ENCODE measurements around the gene GGTLC1.
A peak's percentile ranks its signal among the peaks of the same experiment; 100 is the strongest.
"Not testable (repeated sequence)": the region's sequence is repeated elsewhere in the genome, so short reads cannot be mapped to it uniquely, and the experiment has no call there.

Gene GGTLC1

DNA sequence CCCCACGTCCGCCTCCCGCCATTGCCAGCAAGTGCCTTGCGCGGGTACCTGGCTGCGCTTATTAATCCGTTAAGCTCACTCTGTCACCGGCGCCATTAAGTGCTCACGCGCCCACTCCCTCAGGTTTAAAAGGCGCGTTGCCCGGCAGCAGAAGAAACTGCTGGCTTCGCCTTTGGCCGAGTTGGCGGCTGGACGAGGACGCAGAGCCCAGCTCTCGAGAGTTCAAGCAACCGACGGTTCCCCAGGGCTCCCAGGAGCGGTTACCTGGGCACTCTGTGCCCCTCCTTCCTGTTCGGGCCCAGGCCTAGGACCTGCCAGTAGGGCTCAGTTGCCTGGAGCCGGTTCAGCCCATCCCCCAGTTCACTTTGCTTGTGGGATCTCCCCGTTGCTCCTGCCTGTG is at the start of gene GGTLC1:
Gene GGTLC1, minus strand, starts transcription at position 219 of the 400 bp plus-strand sequence. CDS start 2,168 bp downstream, outside the sequence.
- no peak for DNase-seq

DNA sequence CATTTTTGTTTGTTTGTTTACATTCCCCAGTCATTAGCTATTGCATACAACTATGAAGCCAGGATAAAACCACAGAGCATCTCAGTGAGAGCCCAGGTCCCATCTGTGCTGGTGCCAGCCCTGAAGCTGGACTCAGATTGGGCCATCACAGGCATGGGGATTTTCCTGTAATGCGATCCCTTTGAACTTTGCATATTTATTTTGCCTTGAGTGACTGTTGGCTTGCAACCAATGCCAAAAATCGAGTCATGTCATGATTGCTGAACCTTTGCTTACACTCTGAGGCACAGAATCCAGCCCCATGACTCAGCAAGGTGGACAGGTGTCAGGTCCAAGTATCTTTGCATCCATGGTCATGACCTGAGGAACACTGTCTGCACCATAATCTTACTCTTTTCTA is 46.2 kb upstream of the GGTLC1 start:
- no peak for DNase-seq

DNA sequence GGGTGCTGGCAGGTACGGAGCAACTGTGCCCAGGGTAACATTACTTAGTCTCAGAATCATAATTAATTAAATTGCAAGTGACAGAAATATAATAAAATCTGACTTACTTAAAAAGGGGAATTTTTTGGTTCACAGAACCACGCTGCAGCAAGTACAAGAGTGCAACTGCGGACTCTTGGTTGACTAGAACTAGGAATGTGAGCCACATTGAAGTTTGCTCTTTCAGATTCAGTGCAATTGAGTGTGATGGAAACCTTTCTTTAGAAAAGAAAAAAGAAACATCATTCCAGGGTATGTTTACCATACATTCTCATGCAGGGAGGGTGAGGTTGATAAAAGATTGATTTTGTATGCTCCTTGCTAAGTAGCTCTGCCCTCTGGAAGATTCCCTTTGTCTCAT is 45.0 kb upstream of the GGTLC1 start:
- no peak for DNase-seq

DNA sequence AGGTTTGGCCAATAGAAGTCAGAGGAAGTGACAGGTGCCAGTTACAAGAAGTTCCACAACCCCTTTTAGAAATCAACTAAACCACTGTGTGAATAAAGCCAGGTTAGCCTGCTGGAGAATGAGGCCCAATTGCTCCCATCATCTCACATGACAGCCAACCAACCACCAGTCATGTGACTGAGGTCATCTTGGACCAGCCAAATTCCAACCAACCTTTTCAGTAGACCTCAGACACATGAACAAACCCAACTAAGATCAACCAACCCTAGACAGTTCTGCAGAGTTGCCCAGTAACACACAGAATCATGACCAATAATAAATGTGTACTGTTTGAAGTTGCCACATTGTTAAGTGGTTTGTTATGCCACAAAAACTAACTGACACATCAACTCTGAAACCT is 44.6 kb upstream of the GGTLC1 start:
- no peak for DNase-seq

DNA sequence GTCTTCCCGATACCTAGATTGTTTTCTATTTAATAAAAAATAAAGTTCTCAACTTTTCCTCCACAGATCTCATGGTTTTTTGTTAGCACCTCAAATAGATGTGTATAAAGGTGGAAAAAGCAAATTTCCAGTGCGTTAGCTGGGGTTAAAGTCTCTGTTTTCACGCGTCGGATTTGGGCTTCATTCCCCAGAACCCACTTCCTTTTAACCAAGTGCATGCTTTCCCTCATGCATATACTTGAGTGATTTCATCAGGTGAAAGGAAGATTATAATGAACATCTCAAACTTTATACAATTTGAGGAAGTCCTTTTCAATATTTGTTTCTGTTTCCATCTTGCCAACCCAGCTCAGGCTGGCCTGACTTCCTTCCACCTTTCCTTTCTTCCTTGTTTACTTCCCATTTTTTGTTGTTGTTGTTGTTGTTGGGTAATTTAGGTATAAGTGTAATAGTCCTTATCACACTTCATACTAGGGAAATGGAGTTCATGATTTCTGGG is 43.9 kb upstream of the GGTLC1 start:
- no peak for DNase-seq

DNA sequence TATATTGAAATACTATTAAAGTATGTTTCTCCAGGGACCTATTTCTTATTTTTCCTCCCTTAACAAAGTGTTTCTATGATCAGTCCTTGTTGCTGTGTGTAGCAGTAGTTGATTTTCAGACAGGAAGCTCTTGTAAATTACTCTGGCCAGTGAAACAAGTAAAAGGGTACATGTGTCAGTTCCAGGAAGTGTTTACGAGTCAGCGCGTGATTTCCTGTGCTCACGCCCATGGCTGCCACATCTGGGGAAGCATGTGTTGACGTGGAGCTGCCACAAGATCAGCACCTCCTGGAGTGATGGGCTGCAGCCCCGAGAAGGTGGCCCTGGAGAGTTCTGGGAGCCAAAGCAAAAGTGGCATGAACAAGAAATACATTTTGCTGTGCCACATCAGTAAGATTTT is 38.6 kb upstream of the GGTLC1 start:
- peak; percentile 78 for DNase-seq

DNA sequence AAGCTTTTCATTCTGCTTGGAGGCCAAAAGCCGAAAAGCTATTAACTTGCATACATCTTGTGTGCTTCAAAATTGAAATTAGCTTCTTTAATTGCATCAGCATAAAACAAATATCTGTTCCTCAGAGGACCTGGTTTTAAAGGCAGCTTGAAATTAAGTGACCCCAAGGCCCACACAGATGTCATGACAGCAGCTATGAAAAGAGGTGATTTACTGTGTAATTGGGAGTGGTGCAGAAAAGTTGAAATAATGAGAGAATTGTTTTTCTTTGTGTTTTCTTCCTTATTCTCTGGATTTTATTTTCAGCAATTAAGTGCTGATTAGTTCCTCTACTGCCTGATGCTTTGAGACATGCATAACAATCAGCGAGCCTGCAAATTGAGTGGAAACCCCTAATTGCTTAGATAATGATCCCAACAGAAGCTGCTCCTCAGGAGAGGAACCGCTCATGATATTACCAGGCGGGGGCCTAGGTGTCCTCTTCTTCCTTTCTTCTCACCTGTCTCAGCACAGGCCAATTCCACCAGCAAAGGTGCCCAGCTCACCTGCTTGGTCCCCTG is 34.1 kb upstream of the GGTLC1 start:
- no peak for DNase-seq

DNA sequence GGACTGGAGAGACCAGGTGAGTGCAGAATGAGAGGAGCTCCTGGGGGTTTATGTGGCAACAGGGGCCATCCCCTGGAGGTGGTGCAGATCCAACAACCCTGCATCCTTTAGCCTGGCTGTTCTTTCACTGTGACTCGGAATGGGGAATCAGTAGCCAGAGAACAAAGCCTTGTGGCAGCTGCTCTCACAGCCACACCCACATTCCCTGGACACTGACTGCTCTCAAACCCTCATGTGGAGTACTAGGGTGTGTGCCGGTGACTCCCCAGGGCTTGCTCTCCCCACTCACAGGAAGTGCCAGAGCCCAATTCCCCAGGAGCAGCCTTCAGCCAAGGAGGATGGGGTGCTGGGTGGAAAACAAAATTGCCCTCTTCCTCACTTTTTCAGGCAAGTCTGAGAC is 30.2 kb upstream of the GGTLC1 start:
- DNase-seq: no peak

DNA sequence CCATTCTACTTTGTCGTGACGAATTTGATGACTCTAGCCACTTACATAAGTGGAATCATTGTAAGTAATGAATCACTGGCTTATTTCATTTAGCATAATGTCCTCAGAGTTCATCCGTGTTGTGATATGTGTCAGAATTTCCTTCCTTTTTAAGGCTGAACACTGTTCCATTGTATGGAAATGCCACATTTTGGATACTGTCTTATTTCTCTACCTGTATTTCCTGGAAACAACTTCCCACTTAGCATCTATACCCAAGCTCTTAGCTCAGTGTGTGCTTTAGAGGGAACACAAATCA is 28.8 kb upstream of the GGTLC1 start:
- DNase-seq: no peak

DNA sequence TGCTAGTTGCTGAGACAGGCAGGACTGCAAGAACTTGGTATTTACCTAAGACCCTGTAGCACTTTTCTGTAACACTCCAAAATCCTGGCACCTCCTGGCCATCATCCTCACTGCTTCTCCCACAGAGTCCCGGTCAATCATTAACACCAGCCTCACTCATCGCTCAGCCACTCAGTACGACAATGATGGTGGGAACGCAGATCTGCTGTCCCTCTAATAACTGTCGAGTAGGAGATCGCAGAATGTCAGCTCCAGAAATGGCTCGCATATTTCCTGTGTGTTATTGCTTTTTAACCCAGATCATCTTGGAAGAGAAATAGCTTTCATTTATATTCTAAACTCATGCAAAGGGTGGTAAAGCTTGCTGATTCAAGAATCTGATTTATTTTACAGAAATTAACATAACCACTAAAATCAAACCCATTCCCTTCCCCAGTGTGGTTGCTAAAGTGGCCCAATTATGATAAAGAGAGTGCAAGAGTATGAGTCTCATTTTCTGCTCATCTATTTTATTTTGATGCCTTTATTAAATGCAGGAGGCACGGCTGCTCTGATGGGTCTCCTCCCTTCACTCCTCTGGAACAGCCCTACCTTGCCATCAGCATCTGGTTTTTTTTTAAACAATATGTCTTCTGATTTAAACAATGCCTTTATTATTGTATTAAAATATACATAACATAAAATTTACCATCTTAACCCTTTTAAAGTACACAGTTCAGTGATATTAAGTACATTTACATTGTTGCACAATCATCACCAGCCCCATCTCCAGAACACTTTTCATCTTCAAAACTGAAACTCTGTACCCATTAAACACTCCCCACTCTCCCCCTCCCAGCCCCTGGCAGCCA is 28.3 kb upstream of the GGTLC1 start:
- DNase-seq: no peak

DNA sequence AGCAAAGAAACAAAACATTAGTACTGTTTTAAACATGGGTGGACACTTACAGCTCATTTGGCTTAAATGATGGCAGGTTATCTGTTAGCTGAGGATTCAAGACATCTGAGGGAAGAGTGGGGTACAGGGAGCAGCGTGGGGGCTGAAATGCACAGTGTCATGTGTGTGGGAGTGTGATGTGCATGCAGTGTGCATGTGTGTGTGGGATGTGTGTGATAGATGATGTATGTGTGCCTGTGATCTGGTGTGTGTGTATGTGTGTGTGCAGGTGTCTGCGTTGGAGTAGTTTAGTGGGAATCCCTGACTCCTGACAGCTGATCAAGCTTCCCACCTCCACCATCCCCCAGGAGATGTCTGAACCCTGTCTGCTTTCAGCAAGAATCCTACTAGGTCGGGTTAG is 25.4 kb upstream of the GGTLC1 start:
- DNase-seq: no peak

DNA sequence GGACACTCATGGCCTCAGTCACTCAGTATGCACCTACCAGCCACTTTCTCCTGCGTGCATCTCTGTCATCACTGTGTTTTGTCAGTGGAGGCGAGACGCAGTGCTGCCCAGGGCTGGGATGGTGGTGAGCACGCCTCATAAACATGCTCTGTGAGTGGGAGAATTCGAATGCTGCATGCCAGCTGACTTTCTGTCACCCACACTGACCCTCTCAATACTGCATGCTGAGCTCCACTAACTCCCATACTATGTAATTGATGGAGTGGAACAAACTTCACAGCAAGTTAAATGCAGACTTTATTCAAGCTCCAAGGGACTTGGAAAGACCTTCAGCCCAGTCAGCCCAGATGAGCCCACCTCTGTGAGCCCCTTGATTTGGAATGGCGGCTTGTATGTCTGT is 22.7 kb upstream of the GGTLC1 start:
- no peak for DNase-seq

DNA sequence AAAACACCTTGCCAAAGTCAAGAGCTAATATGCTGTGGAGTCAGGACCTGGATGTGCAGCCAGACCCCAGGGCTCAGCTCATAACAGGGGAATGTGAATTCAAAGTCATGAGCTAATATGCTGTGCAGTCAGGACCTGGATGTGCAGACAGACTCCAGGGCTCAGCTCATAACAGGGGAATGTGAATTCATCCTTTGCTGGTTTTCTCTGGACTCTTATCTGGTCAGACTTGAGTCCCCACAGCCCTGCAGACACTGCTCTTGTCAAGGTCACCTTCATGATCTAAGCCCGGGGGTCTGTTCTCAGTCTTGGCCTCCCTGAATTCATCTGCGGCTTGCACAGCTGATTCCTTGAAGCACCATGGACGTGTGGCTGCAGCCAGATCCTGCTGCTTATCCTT is 19.2 kb upstream of the GGTLC1 start:
- DNase-seq: no peak

DNA sequence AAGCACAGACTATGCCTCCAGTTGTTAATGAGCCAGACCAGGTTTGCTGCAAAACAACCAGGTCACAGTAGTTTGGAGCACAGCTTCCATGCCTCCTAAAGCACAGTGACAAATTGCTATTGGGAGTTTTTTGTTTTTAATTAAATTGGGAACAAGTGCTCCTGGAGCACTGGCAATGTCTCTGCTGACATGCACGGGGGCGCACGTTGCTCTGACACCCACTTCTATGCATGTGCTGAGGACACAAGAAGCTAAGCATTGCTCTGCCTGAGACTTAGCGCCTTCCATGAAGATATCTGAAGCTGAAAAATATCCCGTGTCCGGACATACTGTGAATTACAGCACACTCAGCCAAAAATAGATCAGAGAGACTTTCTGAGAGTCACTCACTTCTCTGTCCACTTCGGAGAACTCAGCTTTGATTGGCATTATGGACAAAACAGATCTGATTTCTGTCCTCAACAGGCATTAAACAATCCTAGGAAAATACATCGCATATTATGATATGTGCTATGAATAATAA is 18.6 kb upstream of the GGTLC1 start:
- no peak for DNase-seq

DNA sequence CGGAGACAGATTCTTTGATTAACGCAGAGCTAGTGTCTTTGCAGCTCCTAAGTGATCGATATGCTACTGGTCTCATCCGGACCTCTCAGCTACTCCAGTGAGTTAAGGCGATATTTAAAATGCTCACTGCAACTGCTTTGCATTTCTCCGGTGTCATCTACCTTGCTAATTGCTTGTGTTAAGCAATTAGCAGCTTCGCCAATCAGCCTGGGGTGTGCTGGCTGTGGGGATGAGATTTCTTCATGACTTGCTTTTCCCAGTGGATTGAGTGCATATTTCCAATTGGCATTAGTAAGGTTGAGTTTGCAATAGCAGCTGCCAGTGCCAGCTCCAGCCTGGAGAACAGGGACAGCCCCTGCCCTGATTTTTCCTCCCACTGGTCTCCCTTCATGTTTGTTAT is 18.0 kb upstream of the GGTLC1 start:
- DNase-seq: no peak

DNA sequence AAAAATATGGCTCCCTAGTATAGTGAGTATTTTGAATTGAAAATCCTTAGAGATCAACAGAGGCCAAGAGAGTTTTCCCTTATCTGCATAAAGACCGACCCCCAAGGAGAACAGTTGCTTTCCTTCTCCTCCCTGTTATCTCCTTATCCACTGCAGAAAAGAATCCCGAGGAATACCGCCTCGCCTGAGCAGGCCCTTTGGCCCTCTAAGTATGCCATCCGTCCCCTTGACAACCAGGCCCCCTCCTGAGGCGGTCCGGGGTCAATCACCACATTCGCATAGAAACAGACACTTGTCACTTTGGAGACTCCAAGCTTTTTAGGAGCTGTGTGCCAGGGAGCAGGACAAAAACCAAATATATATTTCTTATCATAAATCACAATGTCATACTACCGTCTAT is 15.9 kb upstream of the GGTLC1 start:
- DNase-seq: no peak

DNA sequence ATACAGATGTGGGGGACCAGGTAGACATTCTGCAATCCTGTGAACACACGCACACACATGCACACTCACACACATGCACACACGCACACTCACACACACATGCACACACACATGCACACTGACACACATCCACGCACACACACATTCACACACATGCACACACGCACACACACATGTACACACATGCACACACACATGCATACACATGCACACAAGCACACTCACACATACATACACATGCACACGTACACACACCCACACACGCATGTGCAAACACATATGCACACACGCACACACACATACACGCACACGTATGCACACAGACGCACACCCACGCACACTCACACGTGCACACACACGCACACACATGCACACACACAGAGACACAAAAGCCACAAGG is 14.3 kb upstream of the GGTLC1 start:
- DNase-seq: no peak

DNA sequence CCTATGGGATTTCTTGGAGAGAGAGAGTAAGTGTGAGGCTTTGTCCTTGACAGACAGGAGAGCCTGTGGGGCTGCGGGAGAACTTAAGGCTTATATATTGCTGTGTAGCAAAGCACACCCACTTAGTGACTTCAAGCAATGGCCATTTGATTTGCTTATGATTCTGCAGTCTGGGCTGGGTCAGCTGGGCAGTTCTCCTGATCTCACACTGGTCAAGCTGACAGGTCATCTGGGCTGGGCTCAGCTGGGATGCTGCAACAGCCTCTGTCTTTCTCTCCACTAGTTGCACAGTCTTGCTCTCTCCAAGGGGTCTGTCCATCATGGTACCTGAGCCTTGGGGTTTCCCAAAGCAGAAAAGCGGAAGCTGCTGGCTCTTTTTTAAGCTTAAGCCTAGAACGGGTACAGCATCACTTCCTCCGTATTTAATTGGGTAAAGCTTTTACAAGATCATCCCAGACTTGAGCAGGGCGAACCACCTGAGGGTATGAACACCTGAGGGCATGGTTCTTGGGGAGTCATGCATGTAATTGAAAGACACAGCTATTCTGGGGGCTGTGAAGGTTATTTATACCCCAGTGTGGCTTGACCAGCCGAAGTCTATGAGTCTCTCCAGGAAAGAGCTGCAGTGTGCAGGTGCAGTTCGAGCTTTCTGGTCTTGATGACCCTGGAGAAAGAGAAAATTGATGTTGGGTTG is 13.3 kb upstream of the GGTLC1 start:
- no peak for DNase-seq

DNA sequence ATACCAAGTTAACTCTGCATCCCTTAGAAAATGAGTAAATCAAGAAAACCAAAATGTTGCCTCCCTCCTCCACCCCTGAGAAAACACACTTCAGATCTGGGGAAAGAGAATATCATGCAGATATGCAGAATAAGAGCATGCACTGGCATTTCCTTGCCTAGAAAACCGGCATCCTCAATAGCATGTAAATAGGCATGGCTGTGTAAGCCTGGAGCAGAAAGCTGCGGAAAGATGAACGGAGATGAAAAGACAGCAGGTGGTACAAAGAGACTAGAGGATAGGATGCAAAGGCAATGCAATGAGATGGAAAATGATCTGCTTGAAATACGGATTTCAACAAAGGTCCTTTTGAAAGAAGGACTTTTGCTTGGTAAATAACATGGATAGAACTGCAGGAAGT is 10.3 kb upstream of the GGTLC1 start:
- DNase-seq: no peak

DNA sequence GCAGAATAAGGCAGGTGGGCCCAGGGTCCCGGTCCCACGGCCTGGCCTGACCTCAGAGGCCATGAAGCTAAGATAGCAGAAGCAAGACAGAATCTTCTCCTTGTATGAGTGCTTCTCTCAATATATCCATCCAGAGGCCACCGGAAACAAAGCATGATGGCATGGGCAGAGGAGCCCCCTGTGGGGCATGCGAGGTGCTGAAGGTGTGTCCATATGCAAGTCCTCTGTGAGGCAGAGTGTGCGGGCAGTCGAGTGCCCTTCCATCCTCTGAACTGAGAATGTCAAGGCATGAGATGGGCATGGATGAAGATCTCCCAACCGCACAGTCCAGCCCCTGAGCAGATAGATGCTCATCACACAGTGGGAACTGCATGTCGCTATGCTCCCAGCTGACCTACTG is 9.8 kb upstream of the GGTLC1 start:
- no peak for DNase-seq

DNA sequence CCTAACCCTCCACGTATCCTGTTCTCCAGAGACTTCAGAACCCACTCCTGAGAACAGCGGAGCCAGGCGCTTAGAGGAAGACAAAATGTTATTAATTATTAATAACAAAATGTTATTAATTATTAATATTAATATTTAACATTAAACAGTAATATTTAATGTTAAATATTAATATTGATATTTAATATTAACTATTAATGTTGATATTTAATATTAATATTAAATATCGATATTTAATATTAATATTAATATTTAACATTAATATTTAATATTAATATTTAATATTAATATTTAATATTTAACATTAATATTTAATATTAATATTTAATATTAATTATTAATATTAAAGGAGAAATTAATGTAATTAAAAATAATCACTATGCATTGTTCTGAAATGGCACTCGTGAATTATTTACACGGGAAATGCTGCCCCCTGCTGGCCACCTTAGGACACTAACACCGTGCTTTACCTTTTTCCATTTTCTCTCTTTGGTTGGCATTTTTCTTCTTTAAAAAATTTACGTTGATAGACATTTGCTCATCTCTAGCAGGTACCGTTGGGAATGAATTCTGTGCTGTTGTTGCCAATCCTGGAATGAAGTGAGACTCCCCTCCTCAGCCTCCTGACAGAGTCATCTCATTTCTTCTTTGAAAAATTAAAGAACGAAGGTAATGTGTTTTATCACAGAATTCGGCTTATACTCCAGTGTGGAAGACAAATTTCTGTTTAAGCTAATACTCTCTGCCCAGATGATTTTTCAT is 7.5 kb upstream of the GGTLC1 start:
- peak; percentile 80 for DNase-seq

DNA sequence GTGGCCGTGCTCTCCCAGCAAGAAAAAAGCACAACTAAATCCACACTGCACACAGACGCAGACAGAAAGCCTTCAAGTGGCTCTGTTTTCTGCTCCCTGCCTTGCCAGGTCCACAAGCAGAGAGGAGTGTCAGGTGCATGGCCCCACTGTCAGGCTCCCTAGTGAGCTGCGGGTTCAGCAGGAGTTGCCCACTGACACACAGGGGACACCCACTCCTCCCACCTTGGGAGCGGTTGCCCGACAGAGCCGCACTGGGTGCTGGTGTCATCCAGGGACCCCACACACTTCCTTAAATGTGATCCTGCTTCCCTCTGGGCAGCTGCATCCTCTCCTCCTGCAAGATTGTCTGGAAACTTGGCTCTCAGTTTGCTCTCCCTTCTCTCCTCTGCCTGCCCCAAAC is 6.7 kb upstream of the GGTLC1 start:
- DNase-seq: not testable (repeated sequence)

DNA sequence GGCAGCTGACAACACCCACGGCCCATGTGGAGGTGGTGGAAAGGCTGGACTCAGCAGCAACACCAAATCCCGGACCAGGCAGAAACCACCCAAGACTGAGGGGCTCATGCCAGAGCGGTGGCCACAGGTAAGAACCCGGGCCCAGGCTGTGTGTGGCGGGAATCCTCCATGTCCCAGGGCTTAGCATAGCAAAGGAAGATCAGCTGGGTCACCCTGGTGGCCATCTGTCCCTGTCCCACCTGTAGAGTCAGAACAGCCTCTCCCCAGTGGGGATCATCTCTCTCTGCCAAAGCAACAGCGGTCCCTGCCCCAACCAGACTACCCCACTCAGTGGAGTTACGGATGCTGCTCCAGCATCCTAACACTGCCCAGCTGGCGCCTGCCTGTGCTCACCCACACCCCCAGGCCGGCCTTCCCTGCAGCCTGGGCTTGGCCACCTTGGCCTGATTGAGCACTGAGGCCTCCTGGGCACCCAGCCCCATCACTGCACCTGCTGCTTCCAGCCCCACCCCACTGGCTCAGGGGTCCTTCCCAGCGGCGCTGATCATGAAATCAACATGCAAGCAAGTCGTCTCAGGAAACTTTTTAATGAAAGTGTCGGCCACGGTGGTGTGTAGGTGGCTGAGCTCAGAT is 5.5 kb upstream of the GGTLC1 start:
- DNase-seq: not testable (repeated sequence)

Measured in CD4-positive, alpha-beta T cell treated with Interleukin-17A for 4 hours (primary cell).